Measurements from ENCODE around the gene SLC35A1.

DNA sequence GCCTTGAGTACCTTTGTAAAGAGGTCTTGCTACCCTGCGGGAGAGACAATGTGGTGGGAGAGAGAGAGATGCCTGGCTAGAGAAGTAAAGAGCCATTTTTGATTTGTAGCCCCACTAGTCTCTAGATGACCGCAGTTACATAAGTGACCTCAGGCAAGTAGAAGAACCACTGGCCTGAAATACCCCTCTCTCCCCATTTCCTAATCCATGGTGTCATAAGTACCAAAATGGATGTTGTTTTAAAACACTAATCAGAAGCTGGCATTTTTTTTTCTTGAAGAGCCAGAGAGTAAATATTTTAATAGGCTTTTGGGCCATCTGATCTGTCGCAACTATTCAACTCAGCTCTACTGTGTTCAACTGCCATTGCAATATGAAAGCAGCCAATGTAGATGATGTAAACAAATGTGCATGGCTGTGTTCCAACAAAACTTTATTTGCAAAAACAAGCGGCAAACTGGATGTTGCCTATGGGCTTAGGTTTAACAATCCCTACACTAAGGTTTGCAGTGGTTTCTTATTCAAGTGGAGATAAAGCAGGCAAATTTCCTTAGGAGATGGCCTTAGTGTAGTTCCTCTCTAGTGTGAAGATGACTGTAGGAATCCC is 80.5 kb downstream of the SLC35A1 start:
- TF ChIP-seq, protein P1, sequence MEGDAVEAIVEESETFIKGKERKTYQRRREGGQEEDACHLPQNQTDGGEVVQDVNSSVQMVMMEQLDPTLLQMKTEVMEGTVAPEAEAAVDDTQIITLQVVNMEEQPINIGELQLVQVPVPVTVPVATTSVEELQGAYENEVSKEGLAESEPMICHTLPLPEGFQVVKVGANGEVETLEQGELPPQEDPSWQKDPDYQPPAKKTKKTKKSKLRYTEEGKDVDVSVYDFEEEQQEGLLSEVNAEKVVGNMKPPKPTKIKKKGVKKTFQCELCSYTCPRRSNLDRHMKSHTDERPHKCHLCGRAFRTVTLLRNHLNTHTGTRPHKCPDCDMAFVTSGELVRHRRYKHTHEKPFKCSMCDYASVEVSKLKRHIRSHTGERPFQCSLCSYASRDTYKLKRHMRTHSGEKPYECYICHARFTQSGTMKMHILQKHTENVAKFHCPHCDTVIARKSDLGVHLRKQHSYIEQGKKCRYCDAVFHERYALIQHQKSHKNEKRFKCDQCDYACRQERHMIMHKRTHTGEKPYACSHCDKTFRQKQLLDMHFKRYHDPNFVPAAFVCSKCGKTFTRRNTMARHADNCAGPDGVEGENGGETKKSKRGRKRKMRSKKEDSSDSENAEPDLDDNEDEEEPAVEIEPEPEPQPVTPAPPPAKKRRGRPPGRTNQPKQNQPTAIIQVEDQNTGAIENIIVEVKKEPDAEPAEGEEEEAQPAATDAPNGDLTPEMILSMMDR (IDR thresholded peaks at IDR 0.05; ENCODE audit: insufficient read depth, low read depth, low read length), result no peak
- TF ChIP-seq EZH2 (IDR thresholded peaks at IDR 0.05; ENCODE audit: insufficient read depth, low read length), result no peak

Data from astrocyte (in vitro differentiated cells and primary cell).